ENCODE measurements around the gene KIF26B.

GRCh38 chr1:245155272-245156040 lies 671 bp downstream of the KIF26B start:
- no peak for TF ChIP-seq EZH2 (IDR thresholded peaks at IDR 0.05; ENCODE audit: borderline replicate concordance, low read length)
- no peak for TF ChIP-seq CTCF (IDR thresholded peaks at IDR 0.05; ENCODE audit: low read length)
